AG04449 (cell line): ENCODE results near the gene PPM1N.

Source experiments
- CTCF ChIA-PET: fragments of 350-600 bp; formaldehyde crosslinking; extraction: SDS; loops from one replicate; lab custom pipeline; 2021; ENCODE audit warnings: antibody characterized with exemption; lab: Yijun Ruan, JAX
- POLR2A ChIA-PET: fragments of 400-600, 350-600 bp; formaldehyde crosslinking; extraction: SDS; loops from one replicate; lab custom pipeline; 2020; ENCODE audit warnings: antibody characterized with exemption, inconsistent platforms; lab: Yijun Ruan, JAX
- DNase-seq: peaks from one replicate; pipeline ENCODE4 v3.0.0-alpha.2; 2010; ENCODE audit warnings: low read depth, low spot score
- H3K4me3 ChIP-seq: 2 replicates; pipeline ENCODE4 v1.5.1; 2011; ENCODE audit warnings: low read depth, mild to moderate bottlenecking, control low read depth, low read length
- CTCF ChIP-seq: IDR thresholded peaks from one replicate; pipeline ENCODE4 v1.5.1; 2011; ENCODE audit warnings: mild to moderate bottlenecking, moderate library complexity, low read length, control low read depth, inconsistent platforms; ENCODE audit not compliant: insufficient read depth; ENCODE audit errors: missing control alignments

The PPM1N gene

GRCh38 chr19:45529420-45529785 is 31.2 kb downstream of the PPM1N start:
- no peak for DNase-seq
- ChIA-PET POLR2A (no interaction called here), CTCF (no interaction called here)

GRCh38 chr19:45531349-45531748 is 33.1 kb downstream of the PPM1N start:
- no peak for DNase-seq
- TF ChIP-seq CTCF: no peak
- CTCF ChIA-PET: no interaction called here
- no peak overlapping the region for H3K4me3 ChIP-seq
- POLR2A ChIA-PET: no interaction called here

More at GRCh38 chr19:45529420-45529785, 31.2 kb downstream of the PPM1N start:
- TF ChIP-seq CTCF: no peak
- H3K4me3 ChIP-seq: no peak overlapping the region

GRCh38 chr19:45539459-45539858 is 41.2 kb downstream of the PPM1N start:
- ChIA-PET POLR2A (no interaction called here), CTCF (interaction anchor here (1.6 kb wide), 1 partner anchor 19 kb away, joined by 7 read pairs; no protein-coding TSS in a partner anchor)
- H3K4me3 ChIP-seq: no peak overlapping the region
- DNase-seq: no peak
- TF ChIP-seq CTCF: no peak

- no peak for DNase-seq
- no peak overlapping the region for H3K4me3 ChIP-seq
- POLR2A ChIA-PET: no interaction called here
- no peak for TF ChIP-seq CTCF
- CTCF ChIA-PET: interaction anchor here (1.6 kb wide), 1 partner anchor 16 kb away, joined by 3 read pairs; no protein-coding TSS in a partner anchor
These were observed 44.0 kb downstream of the PPM1N start for GRCh38 chr19:45542234-45542668.

- DNase-seq: no peak
- ChIA-PET CTCF (interaction anchor here (1.2 to 4.3 kb wide), 3 partner anchors 11 to 95 kb away, joined by 3 to 41 read pairs (median 9); no protein-coding TSS in a partner anchor), POLR2A (no interaction called here)
- TF ChIP-seq CTCF: no peak
- H3K4me3 ChIP-seq: no peak overlapping the region
These were observed 49.0 kb downstream of the PPM1N start for GRCh38 chr19:45547211-45547770.

GRCh38 chr19:45547965-45548609 is 49.8 kb downstream of the PPM1N start:
- TF ChIP-seq CTCF: no peak
- ChIA-PET POLR2A (no interaction called here), CTCF (interaction anchor here (1.2 to 4.3 kb wide), 3 partner anchors 10 to 94 kb away, joined by 3 to 41 read pairs (median 9); no protein-coding TSS in a partner anchor)
- no peak for DNase-seq
- no peak overlapping the region for H3K4me3 ChIP-seq
